MCF 10A (cell line): Measurements from ENCODE around the gene LCA5. TPM values are rescaled to one million over a fixed set of nuclear protein-coding genes. Genes with fewer than 3 reads are reported as not detected.
A peak's percentile ranks its signal among the peaks of the same experiment; 100 is the strongest.

ENCODE experiments used
- BruUV-seq: library from RNA; stranded (reverse); fragments of 400-500 nt; replicated peaks from 2 replicates; lab custom pipeline; 2021; lab: Mats Ljungman, UMichigan
- CTCF ChIA-PET: fragments of 300-600 bp; sonication (Branson Sonifier 250); formaldehyde crosslinking; extraction: SDS; loops from one replicate; lab custom pipeline; 2021; ENCODE audit warnings: antibody characterized with exemption, inconsistent platforms; lab: Yijun Ruan, JAX
- POLR2A ChIA-PET: fragments of 300-600, 350-650 bp; sonication (Branson Sonifier 250); formaldehyde crosslinking; extraction: SDS; loops from one replicate; lab custom pipeline; 2020; ENCODE audit warnings: antibody characterized with exemption, inconsistent platforms; lab: Yijun Ruan, JAX
- DNase-seq: peaks from one replicate; pipeline ENCODE4 v3.0.0-alpha.2; 2018; ENCODE audit not compliant: unreplicated experiment
- H3K27ac Mint-ChIP-seq: one replicate; pipeline ENCODE4 v1.8.0; 2022; ENCODE audit warnings: mild to moderate bottlenecking, low read depth, mixed read lengths; ENCODE audit not compliant: unreplicated experiment
- H3K27me3 Mint-ChIP-seq: one replicate; pipeline ENCODE4 v1.8.0; 2022; ENCODE audit warnings: mixed read lengths; ENCODE audit not compliant: insufficient read depth, unreplicated experiment
- H3K36me3 Mint-ChIP-seq: one replicate; pipeline ENCODE4 v1.8.0; 2022; ENCODE audit warnings: mild to moderate bottlenecking, moderate library complexity, mixed read lengths; ENCODE audit not compliant: insufficient read depth, unreplicated experiment
- H3K4me1 Mint-ChIP-seq: one replicate; pipeline ENCODE4 v1.8.0; 2022; ENCODE audit warnings: mixed read lengths; ENCODE audit not compliant: insufficient read depth, unreplicated experiment
- H3K4me3 Mint-ChIP-seq: one replicate; pipeline ENCODE4 v1.8.0; 2022; ENCODE audit warnings: mild to moderate bottlenecking, moderate library complexity, mixed read lengths; ENCODE audit not compliant: unreplicated experiment
- H3K9me3 Mint-ChIP-seq: one replicate; pipeline ENCODE4 v1.8.0; 2022; ENCODE audit warnings: mixed read lengths; ENCODE audit not compliant: unreplicated experiment
- intact Hi-C: fragments of 100-400 bp; cut with micrococcal nuclease; formaldehyde crosslinking; loops from 2 replicates; pipeline ENCODE4 v1.14.1; 2022
- total RNA-seq: library from RNA; stranded (reverse); gene quantifications from 2 replicates; pipeline ENCODE4 v1.2.3, GENCODE V29; 2022
- TF ChIP-seq, protein P1 (sequence below): fragments of 200-600 bp; IDR thresholded peaks from one replicate; pipeline ENCODE4 v1.8.0; 2022; ENCODE audit warnings: antibody characterized with exemption, mild to moderate bottlenecking; ENCODE audit not compliant: unreplicated experiment

Gene LCA5
- total RNA-seq, 1 experiment from 2014 or later: 4.5 TPM

DNA sequence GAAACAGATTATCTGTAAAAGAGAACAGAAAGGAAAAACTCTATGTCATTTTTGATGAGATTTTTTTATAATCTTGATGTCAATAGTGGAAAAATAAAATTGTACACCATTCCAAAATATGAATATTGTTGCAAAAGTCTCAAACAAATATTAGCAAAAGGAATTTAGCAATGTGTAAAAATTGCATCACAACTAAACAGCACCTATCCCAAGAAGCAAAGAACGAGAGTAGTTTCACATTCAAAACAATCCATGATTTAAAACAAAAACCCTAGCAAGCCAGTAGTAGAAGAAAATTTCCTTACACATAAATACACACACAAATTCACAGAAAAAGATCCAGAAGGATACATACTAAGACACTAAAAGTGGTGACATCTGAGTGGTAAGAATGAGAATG, 38.4 kb downstream of the LCA5 start:
- ChIA-PET POLR2A (no interaction called here), CTCF (no interaction called here)
- TF ChIP-seq, protein P1, sequence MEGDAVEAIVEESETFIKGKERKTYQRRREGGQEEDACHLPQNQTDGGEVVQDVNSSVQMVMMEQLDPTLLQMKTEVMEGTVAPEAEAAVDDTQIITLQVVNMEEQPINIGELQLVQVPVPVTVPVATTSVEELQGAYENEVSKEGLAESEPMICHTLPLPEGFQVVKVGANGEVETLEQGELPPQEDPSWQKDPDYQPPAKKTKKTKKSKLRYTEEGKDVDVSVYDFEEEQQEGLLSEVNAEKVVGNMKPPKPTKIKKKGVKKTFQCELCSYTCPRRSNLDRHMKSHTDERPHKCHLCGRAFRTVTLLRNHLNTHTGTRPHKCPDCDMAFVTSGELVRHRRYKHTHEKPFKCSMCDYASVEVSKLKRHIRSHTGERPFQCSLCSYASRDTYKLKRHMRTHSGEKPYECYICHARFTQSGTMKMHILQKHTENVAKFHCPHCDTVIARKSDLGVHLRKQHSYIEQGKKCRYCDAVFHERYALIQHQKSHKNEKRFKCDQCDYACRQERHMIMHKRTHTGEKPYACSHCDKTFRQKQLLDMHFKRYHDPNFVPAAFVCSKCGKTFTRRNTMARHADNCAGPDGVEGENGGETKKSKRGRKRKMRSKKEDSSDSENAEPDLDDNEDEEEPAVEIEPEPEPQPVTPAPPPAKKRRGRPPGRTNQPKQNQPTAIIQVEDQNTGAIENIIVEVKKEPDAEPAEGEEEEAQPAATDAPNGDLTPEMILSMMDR: no peak
- DNase-seq: peak; percentile 11
- H3K36me3 Mint-ChIP-seq: no peaks in the 10 kb centered on the region
- peaks cover 6% of the 10 kb centered on the region for H3K4me1 Mint-ChIP-seq
- no peaks in the 10 kb centered on the region for H3K27me3 Mint-ChIP-seq
- intact Hi-C loops: no loop called here
- no peaks in the 10 kb centered on the region for H3K9me3 Mint-ChIP-seq
- H3K4me3 Mint-ChIP-seq: peak overlapping the region; percentile 25
- no TSS peak for BruUV-seq
- peak overlapping the region; percentile 31 for H3K27ac Mint-ChIP-seq

DNA sequence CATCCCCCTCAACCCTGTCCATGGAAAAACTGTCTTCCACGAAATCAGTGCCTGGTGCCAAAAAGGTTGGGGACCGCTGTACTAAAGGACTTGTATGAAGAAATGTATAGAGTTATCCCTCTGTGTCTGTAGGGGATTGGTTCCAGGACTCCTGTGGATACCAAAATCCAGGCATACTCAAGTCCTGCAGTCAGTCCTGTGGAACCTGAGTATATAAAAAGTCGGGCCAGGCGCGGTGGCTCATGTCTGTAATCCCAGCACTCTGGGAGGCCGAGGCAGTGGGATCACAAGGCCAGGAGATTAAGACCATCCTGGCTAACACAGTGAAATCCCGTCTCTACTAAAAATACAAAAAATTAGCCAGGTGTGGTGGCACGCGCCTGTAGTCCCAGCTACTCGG, 42.0 kb downstream of the LCA5 start:
- Mint-ChIP-seq H3K4me3 (no peak overlapping the region), H3K4me1 (peaks cover 6% of the 10 kb centered on the region), H3K27me3 (no peaks in the 10 kb centered on the region), H3K9me3 (no peaks in the 10 kb centered on the region), H3K27ac (no peak overlapping the region), H3K36me3 (no peaks in the 10 kb centered on the region)
- ChIA-PET POLR2A (no interaction called here), CTCF (interaction anchor here (0.6 kb wide), 1 partner anchor 360 kb away, joined by 3 read pairs; no protein-coding TSS in a partner anchor)
- intact Hi-C loops: no loop called here
- no peak for DNase-seq
- BruUV-seq: no TSS peak
- TF ChIP-seq, protein P1: no peak

DNA sequence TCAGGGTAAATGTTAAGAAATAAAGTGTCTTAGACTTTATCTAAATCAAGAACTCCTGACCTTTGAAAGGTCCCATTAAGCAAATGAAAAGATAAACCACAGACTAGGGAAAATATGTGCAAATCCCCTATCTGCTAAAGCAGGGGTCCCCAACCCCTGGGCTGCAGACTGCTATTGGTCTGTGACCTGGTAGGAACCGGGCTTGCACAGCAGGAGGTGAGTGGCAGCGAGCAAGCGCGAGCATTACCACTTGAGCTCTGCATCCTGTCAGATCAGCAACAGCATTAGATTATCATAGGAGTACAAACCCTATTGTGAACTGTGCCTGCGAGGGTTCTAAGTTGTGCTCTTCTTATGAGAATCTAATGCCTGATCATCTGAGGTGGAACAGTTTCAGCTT, 42.4 kb downstream of the LCA5 start:
- H3K4me3 Mint-ChIP-seq: no peak overlapping the region
- intact Hi-C loops: no loop called here
- POLR2A ChIA-PET: no interaction called here

DNA sequence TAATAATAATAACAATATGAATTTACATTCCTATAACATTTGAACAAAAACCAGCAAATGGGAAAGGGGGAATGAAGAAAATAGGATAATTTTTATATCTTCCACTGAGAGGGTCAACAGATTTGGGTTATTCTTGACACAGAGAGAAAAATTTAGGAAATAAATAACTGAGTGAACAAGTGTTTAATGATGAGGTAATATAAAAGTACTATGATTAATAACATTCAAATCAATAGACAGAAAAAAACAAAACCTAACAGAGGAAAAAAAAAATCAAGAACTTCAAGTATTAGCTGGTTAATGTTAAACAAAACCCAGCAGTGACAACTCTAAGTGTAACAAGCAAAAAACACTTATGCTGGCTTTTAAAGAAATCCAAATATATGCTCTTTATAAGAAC, 66.5 kb downstream of the LCA5 start:
- intact Hi-C loops: no loop called here
- ChIA-PET CTCF (no interaction called here), POLR2A (interaction anchor here (1.5 kb wide), 1 partner anchor 13 kb away, joined by 3 read pairs; no protein-coding TSS in a partner anchor)
- Mint-ChIP-seq H3K4me1 (peaks cover 4% of the 10 kb centered on the region), H3K27me3 (no peaks in the 10 kb centered on the region), H3K27ac (no peak overlapping the region), H3K4me3 (no peak overlapping the region), H3K36me3 (no peaks in the 10 kb centered on the region), H3K9me3 (no peaks in the 10 kb centered on the region)
- TF ChIP-seq, protein P1: no peak
- no TSS peak for BruUV-seq
- DNase-seq: no peak

More for the DNA sequence above, 42.4 kb downstream of the LCA5 start:
- CTCF ChIA-PET: interaction anchor here (0.6 kb wide), 1 partner anchor 359 kb away, joined by 3 read pairs; no protein-coding TSS in a partner anchor
- Mint-ChIP-seq H3K4me1 (peaks cover 6% of the 10 kb centered on the region), H3K9me3 (no peaks in the 10 kb centered on the region), H3K27me3 (no peaks in the 10 kb centered on the region), H3K27ac (no peak overlapping the region), H3K36me3 (no peaks in the 10 kb centered on the region)
- no TSS peak for BruUV-seq
- no peak for DNase-seq
- TF ChIP-seq, protein P1: no peak
